ENCODE data around the gene FADS6.
"Not testable (repeated sequence)": the region's sequence is repeated elsewhere in the genome, so short reads cannot be mapped to it uniquely, and the experiment has no call there.

FADS6 gene

DNA sequence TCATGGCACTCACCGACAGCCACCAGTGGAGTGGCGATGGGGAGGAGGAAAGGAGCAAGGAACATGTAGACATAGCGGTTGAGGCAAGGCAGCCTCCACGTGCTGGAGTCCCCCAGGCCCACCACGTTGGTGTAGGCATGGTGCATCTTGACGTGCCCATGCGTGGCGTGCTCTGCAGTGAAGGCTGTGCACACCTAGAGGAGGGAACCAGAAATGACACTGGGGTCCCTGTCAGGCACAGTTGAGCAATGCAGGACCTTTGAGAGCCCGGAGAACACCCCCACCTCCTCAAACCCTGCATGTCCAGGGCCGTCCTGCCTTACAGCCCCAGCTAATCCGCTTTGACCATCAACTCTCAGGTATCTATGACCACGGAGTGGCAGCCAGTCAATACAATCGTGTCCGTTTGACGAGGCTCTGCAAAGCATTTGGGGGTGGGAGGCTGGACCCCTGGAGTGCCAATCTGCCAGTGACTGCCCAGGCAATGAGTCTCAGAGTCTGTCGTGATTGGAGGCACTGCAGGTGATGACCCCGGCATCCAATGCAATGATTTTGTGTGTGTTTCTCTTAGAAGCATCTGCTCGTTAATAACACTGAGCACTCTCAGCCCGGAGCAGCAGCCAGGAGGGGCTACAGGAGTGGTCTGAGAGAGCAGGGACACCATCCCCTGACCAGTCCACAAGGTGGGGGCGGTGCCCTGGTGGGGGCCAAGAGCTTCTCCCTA lies 10.8 kb downstream of the FADS6 start:
- no peak for DNase-seq

DNA sequence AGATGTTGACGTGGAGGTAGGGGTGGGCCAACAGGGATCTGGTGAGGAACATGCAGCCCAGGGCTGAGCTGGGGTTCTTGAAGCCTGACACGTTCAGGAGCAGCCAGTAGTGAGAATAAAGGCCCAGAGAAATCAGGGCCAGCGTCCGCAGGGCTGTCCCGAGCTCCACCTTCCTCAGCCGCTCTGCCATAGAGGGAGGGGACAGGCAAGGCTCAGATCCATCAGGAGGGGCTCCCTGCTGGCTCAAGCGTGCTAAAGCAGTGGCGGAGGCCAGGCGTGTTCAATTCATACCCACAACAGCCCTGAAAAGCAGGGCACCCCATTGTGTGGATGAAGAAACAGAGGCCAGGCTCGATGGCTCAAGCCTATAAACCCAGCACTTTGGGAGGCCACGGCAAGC lies 12.4 kb downstream of the FADS6 start:
- no peak for DNase-seq

DNA sequence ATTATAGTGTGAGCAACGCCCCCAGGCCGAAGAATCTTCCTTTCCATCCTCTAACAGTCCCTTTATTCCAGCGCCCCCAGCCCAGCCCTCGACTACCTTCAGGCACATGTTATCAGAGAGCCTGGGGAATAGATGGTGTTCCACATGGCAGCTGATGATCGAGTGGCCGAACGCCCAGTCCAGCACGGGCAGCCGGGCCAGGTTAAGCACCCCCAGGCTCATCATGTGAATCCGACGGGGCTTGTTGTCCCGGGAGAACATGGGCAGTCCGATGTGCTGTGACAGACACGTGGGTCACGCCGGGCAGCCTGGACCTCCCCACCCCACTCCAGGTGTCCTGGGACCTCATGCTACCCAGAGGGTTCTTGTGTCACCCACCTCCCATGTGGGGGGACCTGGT lies 14.1 kb downstream of the FADS6 start:
- DNase-seq = no peak

DNA sequence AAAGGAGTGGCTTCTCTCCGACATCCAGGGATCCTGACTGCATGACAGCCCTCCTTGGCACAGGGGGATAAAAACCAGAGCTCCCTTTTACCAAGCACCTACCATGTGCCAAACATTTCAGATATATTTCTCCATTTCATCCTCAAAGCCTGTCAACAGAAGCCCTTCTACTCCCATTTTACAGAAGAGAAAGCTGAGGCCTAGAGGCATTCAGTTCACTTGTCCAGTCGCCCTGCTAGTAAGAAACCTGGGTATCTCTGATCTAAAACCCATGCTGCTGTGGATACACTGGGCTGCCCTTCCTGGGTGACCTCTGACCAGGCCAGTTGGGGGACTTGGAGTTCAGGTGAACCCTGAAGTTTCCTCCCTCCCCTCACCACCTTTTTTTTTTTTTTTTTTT lies 14.8 kb downstream of the FADS6 start:
- no peak for DNase-seq

DNA sequence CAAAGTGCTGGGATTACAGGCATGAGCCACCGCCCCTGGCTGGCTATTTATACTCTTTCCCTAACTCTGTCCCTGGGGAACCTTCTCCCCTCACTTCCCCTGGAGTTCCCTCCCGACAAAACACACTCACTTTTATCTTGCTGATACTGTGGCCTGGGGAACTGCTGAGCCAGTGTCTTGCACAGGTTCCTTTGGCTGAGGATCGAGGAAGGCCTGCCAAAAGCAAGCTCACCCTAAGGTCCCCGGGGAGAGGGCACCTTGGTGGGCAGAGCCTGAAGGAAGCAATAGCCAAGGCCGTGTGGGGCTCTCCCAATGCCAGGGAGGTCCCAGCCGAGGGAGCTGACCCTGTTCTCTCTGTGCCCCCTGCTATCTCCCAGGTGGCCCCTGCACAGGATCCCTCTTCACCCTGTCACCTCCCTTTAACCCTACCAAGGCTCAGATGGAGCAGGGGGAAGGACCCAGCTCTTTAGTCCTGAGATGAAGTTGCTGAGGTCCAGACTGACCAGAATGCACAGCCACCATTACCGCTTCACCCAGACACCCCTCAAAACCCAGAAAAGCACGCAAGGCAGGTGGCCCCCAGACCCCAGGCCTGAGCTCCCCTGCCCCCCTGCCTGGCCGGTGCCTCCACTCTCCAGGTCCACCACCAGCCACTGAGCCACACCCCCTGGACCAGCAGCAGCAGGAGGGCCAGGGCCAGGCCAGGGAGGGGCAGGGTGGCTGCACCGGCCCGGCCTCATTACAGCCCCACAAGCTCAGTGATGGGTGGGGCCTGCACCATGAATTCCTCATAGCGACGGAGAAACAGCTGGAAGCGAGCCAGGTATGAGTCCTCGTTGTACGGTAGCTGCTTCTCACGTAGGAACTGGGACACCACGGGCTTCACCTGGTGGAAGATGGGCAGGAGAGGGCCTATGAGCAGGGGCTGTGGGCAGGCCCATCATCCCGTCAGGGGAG lies 15.6 kb downstream of the FADS6 start:
- no peak for DNase-seq

DNA sequence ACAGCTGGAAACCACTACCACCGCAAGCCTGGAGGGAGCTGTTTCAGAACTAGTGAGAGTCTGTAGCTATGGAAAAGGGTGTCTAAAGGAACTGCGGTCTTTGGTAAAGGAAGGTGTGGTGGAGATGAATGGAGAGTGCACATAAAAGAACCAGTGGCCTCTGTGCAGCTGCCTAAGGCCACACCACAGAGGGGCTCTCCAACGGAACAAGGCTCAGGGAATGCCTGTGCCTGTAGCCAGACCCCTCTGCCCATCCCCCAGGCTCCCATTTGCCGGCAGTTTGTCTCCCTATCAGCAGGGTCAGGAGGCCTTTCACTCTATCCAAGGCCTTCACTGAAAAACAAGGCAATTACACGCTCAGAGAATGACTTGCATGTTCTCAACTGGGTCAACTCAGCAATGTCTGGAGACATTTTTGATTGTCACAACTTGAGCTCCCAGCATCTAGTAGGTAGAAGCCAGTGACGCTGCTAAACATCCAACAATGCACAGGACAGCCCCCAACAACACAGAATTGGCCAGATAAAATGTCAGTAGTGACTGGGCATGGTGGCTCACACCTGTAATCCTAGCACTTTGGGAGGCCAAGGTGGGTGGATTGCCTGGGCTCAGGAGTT lies 17.3 kb downstream of the FADS6 start:
- no peak for DNase-seq

DNA sequence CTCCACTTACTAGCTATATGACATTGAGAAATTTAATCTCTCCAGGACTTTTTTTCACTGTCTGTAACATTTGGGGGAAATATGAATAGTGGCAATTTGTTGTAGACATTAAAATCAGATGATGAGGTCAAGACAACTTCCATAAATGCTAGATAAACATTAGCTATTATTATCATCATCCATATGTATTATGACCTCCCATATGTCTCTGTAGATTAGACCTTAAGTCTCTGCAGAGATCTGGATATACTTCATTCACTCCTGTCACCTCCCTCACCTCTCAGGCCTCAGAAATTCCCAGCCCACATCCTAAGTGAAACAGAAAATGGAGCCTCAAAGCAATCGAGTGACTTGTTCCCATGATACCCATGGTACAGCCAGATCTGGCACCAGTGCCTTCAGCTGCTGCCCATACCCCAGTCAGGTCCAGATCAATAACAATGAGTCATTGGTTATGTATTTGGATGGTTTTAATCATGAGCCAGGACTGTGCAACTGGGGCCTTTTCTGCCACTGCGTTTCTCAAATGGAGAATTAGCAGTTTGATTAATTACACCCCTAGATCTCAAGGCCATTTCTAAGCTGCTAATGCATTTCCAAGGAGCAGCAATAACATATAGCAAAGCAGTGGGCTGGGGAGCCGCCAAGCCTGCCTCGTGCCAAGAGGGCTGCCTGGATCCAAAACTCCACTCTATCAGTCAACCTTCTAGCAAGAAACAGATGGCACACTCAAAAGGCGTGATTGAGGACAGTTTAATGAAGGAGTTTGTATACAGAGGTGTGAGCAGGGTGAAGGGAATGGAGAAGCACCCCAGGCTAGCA lies 18.1 kb downstream of the FADS6 start:
- DNase-seq = no peak

DNA sequence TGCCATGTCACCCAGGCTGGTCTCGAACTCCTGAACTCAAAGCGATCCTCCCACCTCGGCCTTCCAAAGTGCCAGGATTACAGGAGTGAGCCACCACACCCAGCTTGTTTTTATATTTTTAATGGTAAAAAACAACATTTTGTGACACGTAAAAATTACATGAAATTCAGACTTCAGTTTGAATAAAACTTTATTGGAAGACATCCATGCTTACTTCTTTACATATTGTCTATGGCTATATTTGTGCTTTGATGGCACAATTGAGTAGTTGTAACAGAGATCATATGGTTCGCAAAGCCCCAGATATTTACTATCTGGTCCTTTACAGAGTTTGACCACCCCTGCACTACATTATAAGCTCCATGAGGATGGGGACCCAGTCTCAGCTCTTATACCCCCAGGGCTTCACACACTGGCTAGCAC lies 18.8 kb downstream of the FADS6 start:
- no peak for DNase-seq

DNA sequence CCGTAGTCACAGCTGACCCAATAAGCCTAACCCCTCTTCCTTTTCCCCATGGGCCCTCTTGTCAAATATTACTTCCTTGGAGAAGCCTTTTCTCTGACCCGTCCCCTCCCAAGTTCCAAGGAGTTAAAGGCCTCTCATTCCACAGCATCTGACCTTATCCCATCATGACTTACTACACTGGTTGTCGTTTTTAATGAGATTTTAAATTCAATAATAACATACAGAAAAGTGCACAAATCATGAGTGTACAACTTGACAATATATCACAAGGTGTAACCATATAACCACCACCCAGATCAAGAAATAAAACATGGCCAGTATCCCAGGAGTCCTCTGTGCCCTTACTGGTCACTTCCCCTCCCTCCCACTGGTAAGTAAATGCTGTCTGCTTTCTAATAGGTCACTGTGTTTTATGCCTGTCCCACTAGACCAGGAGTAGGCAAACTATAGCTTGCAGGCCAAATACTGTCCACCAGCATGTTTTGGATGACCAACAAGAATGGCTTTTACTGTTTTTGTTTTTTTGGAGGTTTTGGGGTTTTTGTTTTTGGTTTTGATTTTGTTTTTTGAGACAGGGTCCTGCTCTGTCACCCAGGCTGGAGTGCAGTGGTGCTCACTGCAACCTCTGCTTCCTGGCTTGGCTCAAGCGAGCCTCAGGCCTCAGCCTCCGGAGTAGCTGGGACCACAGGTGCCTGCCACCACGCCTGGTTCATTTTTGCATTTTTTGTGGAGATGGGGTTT lies 19.4 kb downstream of the FADS6 start:
- DNase-seq = no peak

DNA sequence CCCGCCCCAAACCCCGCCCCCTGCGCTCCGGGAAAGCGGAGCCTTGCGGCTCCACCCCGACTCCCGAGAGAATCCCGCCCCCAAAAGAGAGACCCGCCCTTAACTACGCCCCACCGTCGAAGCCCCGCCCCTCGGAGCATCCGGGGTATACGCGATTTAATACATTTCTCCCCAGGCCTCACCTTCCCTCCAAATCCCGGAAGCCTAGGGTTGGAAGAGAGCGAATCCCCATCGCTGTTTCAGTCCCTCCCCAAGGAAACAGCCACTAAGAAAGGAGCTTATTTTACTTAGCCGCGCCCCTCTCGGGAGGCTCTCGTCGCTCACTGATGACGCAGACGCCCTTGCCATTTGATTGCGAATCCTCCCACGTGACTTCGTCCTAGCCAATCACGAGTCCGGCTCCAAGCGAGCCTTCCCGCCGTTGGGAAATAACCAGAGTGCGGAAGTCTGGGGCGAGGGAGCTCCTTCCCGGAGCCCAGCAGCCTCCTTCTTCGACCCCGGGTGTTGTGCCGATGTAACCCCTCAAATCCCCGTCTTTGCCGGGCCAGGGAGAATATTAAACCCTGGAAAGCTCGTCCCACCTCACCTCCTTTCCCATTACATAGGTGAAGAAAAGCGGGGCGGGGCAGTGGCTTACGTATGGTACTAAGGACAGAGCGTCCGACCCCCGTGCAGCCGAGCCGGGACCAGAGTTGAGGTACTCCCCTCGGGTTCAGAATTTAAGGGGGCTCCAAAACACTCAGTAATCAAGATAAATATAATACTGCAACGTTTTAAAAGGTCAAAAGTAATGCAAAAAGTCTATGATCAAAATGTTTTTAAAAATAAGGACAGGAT lies 20.2 kb downstream of the FADS6 start:
- peak; percentile 97 for DNase-seq

DNA sequence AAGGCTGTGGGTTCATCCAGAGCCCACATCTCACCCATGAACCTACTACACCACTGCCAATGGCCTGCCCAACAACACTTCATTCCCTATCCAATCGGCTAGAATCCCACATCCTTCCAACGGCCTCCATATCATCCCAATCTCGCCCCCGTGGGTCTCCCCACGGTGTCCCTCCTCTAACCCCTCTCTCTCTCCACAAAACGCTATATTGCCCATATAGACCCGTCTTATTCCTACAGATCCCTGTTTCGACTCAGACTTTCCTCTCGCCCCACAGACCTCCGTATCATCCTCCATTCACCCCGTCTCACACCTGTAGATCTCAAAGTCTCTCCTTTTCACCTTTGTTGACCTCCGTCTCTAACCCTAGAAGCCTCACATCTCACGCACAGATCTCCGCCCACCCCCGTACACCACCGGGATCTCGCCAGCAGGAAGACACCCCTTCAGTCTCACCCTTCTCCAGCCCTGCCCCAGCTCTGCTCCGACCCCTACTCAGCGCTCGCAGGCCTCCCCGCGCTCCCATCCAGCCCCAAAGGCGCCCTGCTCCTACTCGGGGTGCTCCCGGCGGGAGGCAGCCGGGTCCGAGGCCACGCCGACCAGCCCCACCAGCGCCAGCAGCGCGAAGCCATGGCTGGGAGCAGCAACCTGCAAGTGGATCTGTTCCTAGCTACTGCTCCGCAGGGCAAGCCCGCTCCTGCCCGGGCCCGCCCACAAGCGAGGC lies 21.0 kb downstream of the FADS6 start, which contains the start of gene FDXR:
FDXR (minus strand) TSS at position 682 of the 724 bp plus-strand sequence; CDS start at position 632, 50 bp downstream.
- DNase-seq = no peak

DNA sequence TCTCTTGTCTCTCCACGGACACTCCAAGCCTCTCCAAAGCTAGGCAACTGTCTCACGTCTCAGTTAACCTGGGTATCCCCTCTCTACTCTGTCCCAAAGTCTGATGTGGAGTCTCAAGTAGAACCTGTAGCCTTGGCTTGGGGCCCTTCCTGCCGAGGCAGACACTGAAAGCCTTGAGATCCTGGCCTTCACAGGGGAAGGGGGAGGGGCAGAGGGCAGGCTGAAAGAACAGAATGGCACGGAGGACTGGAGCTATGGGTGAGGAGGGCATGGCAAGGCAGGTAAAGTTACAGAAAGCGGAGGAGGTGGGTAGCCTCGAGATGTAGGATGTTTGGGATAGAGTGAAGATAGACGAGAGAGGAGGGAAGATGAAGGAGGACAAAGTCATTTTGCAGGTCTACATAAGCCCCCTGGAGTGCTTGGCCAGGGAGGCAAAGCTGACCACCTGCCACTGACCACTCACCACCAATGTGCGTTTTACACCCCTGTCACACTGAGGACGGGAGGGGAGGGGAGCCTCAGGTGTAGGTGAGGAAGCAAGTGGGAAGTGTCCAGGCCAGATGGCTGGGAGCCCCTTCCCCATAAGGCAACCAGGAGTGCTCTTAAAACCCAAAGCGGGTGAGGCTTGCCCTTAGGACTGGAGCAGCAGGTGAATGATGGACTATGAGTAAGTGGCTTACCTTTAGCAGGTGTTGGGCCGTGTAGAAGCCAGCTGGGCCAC lies 21.9 kb downstream of the FADS6 start:
- DNase-seq = no peak

DNA sequence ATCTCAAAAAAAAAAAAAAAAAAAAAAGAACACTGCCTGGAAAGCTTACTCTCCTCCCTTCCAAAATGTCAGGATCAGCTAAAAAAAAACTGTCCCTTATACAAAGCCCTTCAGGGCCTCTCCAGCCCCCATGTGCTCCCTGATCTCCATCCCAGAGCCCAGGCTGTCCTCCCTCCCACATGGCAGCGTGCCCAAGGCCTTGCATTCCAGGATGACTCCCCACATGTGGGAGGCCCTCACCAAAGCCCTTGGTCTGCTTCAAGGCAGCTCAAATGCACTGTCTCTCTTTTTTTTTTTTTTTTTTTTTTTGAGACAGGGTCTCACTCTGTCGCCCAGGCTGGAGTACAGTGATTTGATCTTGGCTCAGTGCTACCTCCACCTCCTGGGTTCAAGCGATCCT lies 22.9 kb downstream of the FADS6 start:
- no peak for DNase-seq

DNA sequence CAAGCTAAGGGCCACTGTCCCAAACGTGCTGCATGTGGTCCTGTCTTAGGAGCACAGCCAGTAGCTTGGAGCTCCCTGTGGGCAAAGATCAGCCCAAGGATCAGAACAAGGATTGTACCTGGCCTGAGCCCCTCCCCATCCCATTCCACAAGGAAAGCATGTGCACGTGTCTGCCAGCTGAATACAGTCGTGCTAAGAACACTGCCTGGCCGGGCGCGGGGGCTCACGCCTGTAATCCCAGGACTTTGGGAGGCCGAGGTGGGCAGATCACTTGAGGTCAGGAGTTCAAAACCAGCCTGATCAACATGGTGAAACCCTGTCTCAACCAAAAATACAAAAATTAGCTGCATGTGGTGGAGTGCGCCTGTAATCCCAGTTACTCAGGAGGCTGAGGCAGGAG lies 23.4 kb downstream of the FADS6 start:
- not testable (repeated sequence) for DNase-seq

DNA sequence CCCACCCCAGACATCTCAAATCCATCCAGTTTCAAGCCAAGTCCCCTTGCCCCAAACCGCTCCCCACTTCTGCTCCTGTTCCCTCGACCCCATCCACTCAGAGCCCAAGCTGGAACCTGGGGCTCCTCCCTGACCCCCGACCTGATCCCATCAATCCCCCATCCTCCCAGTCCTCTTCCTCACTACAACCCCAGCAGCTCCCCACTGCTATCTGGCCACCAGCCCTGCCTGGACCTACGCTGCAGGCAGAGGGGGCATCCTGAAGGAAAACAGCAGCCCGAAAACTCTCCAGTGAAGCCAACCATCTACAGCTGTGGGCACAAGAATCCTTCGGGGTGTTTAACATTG lies 24.6 kb downstream of the FADS6 start:
- no peak for DNase-seq

DNA sequence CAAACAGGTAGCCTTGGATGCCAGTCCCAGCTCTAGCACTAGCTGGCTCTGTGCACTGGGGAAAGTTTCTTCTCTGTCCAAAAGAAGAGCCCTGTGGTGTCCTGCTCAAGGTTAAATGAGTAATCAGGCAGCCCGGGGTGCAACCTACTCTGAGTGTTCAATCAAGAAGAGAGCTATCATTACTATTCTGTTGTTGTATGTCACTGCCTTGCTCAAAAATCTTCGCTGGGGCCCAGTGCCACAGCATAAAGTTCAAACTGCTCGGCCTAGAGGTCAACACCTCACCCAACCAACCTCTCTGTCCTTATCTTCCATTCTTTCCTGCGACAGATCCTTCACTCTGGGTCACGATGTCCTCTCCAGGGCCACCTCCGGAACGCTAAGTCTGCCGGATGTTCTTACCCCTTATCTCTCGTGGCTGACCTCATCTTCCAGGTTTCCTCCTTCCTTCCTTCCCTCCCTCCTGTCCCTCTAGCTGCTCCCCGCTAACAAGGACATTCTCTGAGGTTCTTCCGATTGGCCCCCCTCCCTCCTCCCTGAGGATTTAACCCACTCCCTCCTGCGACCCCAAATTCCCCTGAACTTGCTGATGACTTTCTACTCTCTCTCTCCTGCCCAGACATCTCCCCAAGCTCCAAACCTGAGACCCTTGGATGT lies 25.1 kb downstream of the FADS6 start:
- no peak for DNase-seq

DNA sequence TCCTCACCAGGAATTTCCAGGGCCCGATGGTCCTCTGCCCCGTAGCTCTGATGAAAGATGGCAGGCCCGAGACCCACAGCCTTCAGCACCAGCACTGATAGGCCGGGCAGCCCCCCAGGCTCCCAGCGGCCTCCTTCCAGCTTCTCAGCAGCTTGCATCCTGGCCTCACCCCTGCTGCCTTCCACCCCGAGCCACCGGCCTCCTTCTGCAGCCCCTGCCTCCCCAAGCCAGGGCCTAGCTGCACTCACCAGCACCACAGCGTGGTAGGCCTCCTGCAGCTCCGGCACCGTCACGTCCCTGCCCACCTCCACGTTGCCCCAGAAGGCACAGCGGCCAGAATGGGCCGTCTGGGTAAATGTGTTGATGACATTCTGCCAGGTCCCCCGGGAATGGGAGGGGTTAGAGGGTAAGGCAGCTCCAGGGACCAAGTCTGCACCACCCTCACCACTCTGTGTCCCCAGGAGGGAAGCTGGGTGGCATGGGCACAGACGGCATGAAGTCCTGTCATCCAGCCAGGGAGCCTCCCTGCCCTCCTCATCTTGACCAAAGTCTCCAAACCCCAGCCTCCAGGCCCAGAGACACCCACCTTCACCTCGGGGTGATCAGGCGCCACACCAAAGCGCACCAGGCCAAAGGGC lies 27.1 kb downstream of the FADS6 start:
- DNase-seq = no peak

DNA sequence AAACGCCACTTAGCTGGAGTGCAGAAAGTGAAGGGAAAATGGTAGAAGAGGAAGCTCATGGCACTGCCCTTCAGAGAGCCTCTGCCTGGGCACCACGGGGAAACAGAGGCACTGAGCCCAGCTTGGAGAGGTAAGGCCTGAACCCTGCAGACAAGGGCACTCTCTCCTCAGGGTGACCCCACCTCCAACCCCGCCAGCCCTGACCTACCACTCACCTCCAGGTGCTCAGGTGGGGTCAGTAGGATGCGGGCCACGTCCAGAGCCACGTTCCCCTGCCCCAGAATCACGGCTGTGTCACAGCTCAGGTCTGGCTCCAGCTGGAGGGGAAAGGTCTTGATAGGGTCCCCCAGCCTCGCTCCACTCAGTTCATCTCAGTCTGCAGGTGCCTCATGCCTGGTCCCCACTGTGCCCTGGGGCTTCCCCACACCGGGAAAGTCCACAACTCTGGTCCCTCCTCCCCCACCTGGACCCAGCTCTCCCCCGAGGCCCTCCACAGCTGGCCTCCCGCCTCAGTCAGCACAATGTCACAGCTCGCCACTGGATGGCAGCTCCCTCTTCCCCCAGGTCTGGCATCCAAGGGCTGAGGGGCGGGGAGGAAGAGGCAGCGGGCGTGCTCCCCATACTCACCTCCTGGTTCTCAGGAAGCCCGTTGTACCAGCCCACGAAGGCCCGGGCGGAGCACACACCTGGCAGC lies 27.8 kb downstream of the FADS6 start:
- no peak for DNase-seq
